ENCODE data around the gene UBA6. TPM values are rescaled to one million over a fixed set of nuclear protein-coding genes. Genes with fewer than 3 reads are reported as not detected.

Gene UBA6
- polyA plus RNA-seq, 2 of the 4 experiments (the other 2 are of a cell fraction), result 33.9 to 84.6 TPM

- no peak for TF ChIP-seq FOSB (CRISPR knock-in tag; IDR thresholded peaks at IDR 0.05)
- TF ChIP-seq, protein P1, sequence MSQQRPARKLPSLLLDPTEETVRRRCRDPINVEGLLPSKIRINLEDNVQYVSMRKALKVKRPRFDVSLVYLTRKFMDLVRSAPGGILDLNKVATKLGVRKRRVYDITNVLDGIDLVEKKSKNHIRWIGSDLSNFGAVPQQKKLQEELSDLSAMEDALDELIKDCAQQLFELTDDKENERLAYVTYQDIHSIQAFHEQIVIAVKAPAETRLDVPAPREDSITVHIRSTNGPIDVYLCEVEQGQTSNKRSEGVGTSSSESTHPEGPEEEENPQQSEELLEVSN (IDR thresholded peaks at IDR 0.05; ENCODE audit: borderline replicate concordance, low read depth), result no peak
- TF ChIP-seq HMGXB4 (CRISPR knock-in tag; IDR thresholded peaks at IDR 0.05; ENCODE audit: borderline replicate concordance), result peak; percentile 25; the same call in 1 of the 2 replicates
- no peak for TF ChIP-seq TP53 (CRISPR knock-in tag; IDR thresholded peaks at IDR 0.05)
- TF ChIP-seq RARB (CRISPR knock-in tag; IDR thresholded peaks at IDR 0.05), result no peak
These were observed at the start of gene UBA6 (continued) for GRCh38 chr4:67700738-67701516.

GRCh38 chr4:67750691-67751090, 49.7 kb upstream of the UBA6 start:
- H3K4me2 ChIP-seq, result no peak overlapping the region
- POLR2A ChIA-PET, result no interaction called here
- TF ChIP-seq REST (IDR thresholded peaks at IDR 0.05) (no peak), HES2 (IDR thresholded peaks at IDR 0.05) (no peak), RAD21 (conservative IDR thresholded peaks at IDR 0.05 in 1 of 2, IDR thresholded peaks at IDR 0.05 in 1 of 2) (no peak), ATOH8 (CRISPR knock-in tag; IDR thresholded peaks at IDR 0.05; ENCODE audit: low read depth) (no peak), POLR2A (IDR thresholded peaks at IDR 0.05; ENCODE audit: low read length) (no peak), MAZ (IDR thresholded peaks at IDR 0.05; ENCODE audit: borderline replicate concordance, low read depth, low read length) (no peak), ZFP36 (IDR thresholded peaks at IDR 0.05; ENCODE audit: borderline replicate concordance, partially characterized antibody) (no peak), KDM5A (IDR thresholded peaks at IDR 0.05) (no peak)

DNA sequence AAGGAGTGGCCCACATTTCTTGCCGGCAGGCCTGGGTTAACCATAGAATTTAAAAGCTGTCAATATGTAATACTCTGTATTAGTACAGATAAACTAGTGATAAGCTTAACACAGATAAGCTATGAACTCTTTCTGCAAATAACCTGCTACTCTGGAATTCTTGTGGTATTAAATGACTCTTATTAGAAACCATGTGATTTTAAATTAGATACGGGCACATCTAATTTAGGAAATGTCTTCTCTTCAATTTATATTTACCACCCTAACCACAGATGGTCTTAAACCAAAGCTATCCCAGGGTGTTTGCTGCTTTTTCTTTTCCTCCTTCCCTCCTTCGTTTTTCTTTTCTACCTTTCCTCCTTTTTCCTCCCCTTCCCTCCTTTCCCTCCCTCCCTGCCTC, 48.3 kb upstream of the UBA6 start:
- no peaks in the 10 kb centered on the region for H3K4me1 ChIP-seq
- no peak for DNase-seq (ENCODE audit: low read depth in 1 of 2, low spot score in 1 of 2)
- no peak overlapping the region for H3K27ac ChIP-seq
- ATAC-seq, result no peak
- ChIA-PET CTCF (interaction anchor here (1.2 kb wide), 1 partner anchor 49 kb away, joined by 3 read pairs; no protein-coding TSS in a partner anchor), POLR2A (no interaction called here)
- FAIRE-seq, result no peak
- H3K4me2 ChIP-seq, result no peak overlapping the region
- no peaks in the 10 kb centered on the region for H3K9me3 ChIP-seq
- no peak overlapping the region for H3K4me3 ChIP-seq
- WGBS (ENCODE audit: missing lambda C conversion rate), result 59% methylated on average over 3 of the region's 3 CpGs
- TF ChIP-seq, protein P2, sequence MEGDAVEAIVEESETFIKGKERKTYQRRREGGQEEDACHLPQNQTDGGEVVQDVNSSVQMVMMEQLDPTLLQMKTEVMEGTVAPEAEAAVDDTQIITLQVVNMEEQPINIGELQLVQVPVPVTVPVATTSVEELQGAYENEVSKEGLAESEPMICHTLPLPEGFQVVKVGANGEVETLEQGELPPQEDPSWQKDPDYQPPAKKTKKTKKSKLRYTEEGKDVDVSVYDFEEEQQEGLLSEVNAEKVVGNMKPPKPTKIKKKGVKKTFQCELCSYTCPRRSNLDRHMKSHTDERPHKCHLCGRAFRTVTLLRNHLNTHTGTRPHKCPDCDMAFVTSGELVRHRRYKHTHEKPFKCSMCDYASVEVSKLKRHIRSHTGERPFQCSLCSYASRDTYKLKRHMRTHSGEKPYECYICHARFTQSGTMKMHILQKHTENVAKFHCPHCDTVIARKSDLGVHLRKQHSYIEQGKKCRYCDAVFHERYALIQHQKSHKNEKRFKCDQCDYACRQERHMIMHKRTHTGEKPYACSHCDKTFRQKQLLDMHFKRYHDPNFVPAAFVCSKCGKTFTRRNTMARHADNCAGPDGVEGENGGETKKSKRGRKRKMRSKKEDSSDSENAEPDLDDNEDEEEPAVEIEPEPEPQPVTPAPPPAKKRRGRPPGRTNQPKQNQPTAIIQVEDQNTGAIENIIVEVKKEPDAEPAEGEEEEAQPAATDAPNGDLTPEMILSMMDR (IDR thresholded peaks at IDR 0.05), result no peak
- TF ChIP-seq CHD2 (IDR thresholded peaks at IDR 0.05; ENCODE audit: low read length, partially characterized antibody), result no peak
- no peak for TF ChIP-seq MAZ (IDR thresholded peaks at IDR 0.05; ENCODE audit: borderline replicate concordance, low read depth, low read length)

More at GRCh38 chr4:67750691-67751090, 49.7 kb upstream of the UBA6 start:
- Histone ChIP-seq H3K27ac (no peak overlapping the region), H3K9me3 (no peaks in the 10 kb centered on the region), H3K4me1 (no peaks in the 10 kb centered on the region), H3K4me3 (no peak overlapping the region)
- DNase-seq (ENCODE audit: low read depth in 1 of 2, low spot score in 1 of 2) (no peak), ATAC-seq (no peak), FAIRE-seq (no peak)
- 76% methylated on average over 4 of the region's 4 CpGs for WGBS (ENCODE audit: missing lambda C conversion rate)
- CTCF ChIA-PET, result no interaction called here
